A549 (cell line): ENCODE measurements around the gene ARMH2. TPM values are rescaled to one million over a fixed set of nuclear protein-coding genes. Genes with fewer than 3 reads are reported as not detected.

Experiments
- ATAC-seq, 2 experiments: fragments of 200-7000 bp in 1 of 2; fragments of >200 bp in 1 of 2; cut with Nextera tagmentation in 1 of 2; cut with Tn5 transposase in 1 of 2; 3 replicates each; pipeline versions ENCODE4 v1.8.0 to v1.9.1; 2018 to 2020; ENCODE audit warnings: mild to moderate bottlenecking in 1 of 2, moderate library complexity in 1 of 2
- CTCF ChIA-PET: fragments of 300-600 bp; sonication (Branson Sonifier 250); formaldehyde crosslinking; extraction: SDS; loops from one replicate; lab custom pipeline; 2021; ENCODE audit warnings: antibody characterized with exemption, inconsistent platforms; lab: Yijun Ruan, JAX
- POLR2A ChIA-PET: fragments of 350-600 bp; formaldehyde crosslinking; extraction: SDS; loops from one replicate; lab custom pipeline; 2021; ENCODE audit warnings: antibody characterized with exemption, inconsistent platforms; lab: Yijun Ruan, JAX
- DNase-seq, 2 experiments: peaks; one replicate each; pipeline versions ENCODE4 v3.0.0 to v3.0.0-alpha.2; 2011 to 2016; ENCODE audit warnings: low read depth in 1 of 2, low spot score in 1 of 2
- FAIRE-seq: peaks from 2 replicates; lab custom pipeline; 2011; peaks lifted over from hg19 to GRCh38; lab: Jason Lieb, UNC
- H3K27ac ChIP-seq, 2 experiments: fragments of >200 bp; sonication (Bioruptor Twin); formaldehyde crosslinking; 3 replicates each; pipeline ENCODE4 v1.5.1; 2016 to 2017
- H3K4me1 ChIP-seq: fragments of >200 bp; sonication (Bioruptor Twin); formaldehyde crosslinking; 3 replicates; pipeline ENCODE4 v1.6.1; 2016
- H3K4me2 ChIP-seq: fragments of >200 bp; sonication (Bioruptor Twin); formaldehyde crosslinking; 3 replicates; pipeline ENCODE4 v1.6.1; 2016
- H3K4me3 ChIP-seq: fragments of >200 bp; sonication (Bioruptor Twin); formaldehyde crosslinking; 3 replicates; pipeline ENCODE4 v1.5.1; 2016
- H3K9me3 ChIP-seq: fragments of >200 bp; sonication (Bioruptor Twin); formaldehyde crosslinking; 3 replicates; pipeline ENCODE4 v1.6.1; 2016
- CBX8 ChIP-seq: fragments of 200-600 bp; sonication (generic); IDR thresholded peaks from 2 replicates; pipeline ENCODE4 v1.6.1; 2016
- FOSL2 ChIP-seq, 2 experiments: fragments of 450-650 bp in 1 of 2; fragments of >200 bp in 1 of 2; sonication (Bioruptor Twin) in 1 of 2; formaldehyde crosslinking; IDR thresholded peaks; 2 replicates each; pipeline versions ENCODE4 v1.5.0 to v1.6.1; 2016 to 2020; ENCODE audit warnings: mild to moderate bottlenecking in 1 of 2, moderate library complexity in 1 of 2
- FOXS1 ChIP-seq: fragments of 250-450 bp; sonication (Bioruptor Pico); IDR thresholded peaks from 2 replicates; pipeline ENCODE4 v1.5.0; 2020; ENCODE audit warnings: mild to moderate bottlenecking, moderate library complexity
- HOXA7 ChIP-seq: fragments of 250-450 bp; sonication (Bioruptor Pico); IDR thresholded peaks from 2 replicates; pipeline ENCODE4 v1.5.0; 2020; ENCODE audit warnings: mild to moderate bottlenecking, moderate library complexity
- HOXB5 ChIP-seq: fragments of 250-450 bp; sonication (Bioruptor Pico); IDR thresholded peaks from 2 replicates; pipeline ENCODE4 v1.5.0; 2020; ENCODE audit warnings: mild to moderate bottlenecking, moderate library complexity
- JUN ChIP-seq, 2 experiments: fragments of >200 bp; sonication (Bioruptor Twin); formaldehyde crosslinking; IDR thresholded peaks; 2 replicates in 1 of 2; 3 replicates in 1 of 2; pipeline ENCODE4 v1.6.1; 2016 to 2017
- KDM5A ChIP-seq: fragments of 200-600 bp; sonication (generic); IDR thresholded peaks from 2 replicates; pipeline ENCODE4 v1.6.1; 2016; ENCODE audit warnings: antibody characterized with exemption, mild to moderate bottlenecking
- MAZ ChIP-seq: fragments of 150-350 bp; IDR thresholded peaks from 2 replicates; pipeline ENCODE4 v1.6.1; 2014; ENCODE audit warnings: antibody characterized with exemption, low read depth, low read length, borderline replicate concordance
- NFE2L2 ChIP-seq: fragments of 150-350 bp; conservative IDR thresholded peaks from 2 replicates; pipeline ENCODE4 v1.6.1; 2014; ENCODE audit warnings: low read length
- PHF8 ChIP-seq: fragments of 200-600 bp; sonication (generic); IDR thresholded peaks from 2 replicates; pipeline ENCODE4 v1.6.1; 2016; ENCODE audit warnings: low read depth, mild to moderate bottlenecking, antibody characterized with exemption, moderate library complexity, borderline replicate concordance
- POLR2A ChIP-seq: IDR thresholded peaks from 2 replicates; pipeline ENCODE4 v1.6.1; 2012; ENCODE audit warnings: mild to moderate bottlenecking, low read length
- RFX5 ChIP-seq: fragments of 450-650 bp; IDR thresholded peaks from 2 replicates; pipeline ENCODE4 v1.7.1; 2014; ENCODE audit warnings: antibody characterized with exemption, mild to moderate bottlenecking, moderate library complexity
- SREBF2 ChIP-seq: fragments of 450-650 bp; IDR thresholded peaks from 2 replicates; pipeline ENCODE4 v1.6.1; 2014; ENCODE audit warnings: mild to moderate bottlenecking, moderate library complexity
- TP53 ChIP-seq: fragments of 250-450 bp; sonication (Bioruptor Pico); IDR thresholded peaks from 2 replicates; pipeline ENCODE4 v1.5.0; 2021; ENCODE audit warnings: mild to moderate bottlenecking, moderate library complexity
- WGBS: methylation state at CpG from one replicate; pipeline ENCODE4 v1.1.6; 2017; ENCODE audit errors: missing lambda C conversion rate; 5-methylcytosine and 5-hydroxymethylcytosine counted together
- polyA plus RNA-seq, 4 experiments: library from polyadenylated mRNA; depleted of rRNA in 3 of 4; stranded (reverse); fragments of >200 nt; fragmentation: RNase III in 1 of 4; extraction: RNeasy Plus Mini Kit Qiagen cat#74134 plus additional on column Dnase treatment in 1 of 4; gene quantifications; 2 replicates in 3 of 4; 3 replicates in 1 of 4; pipeline ENCODE4 v1.2.3, GENCODE V29; 2011 to 2017
- TF ChIP-seq, protein P1 (sequence below): fragments of >200 bp; sonication (Bioruptor Twin); formaldehyde crosslinking; IDR thresholded peaks from 3 replicates; pipeline ENCODE4 v1.6.1; 2016
- TF ChIP-seq, protein P2 (sequence below): IDR thresholded peaks from 2 replicates; pipeline ENCODE4 v1.6.1; 2012
- TF ChIP-seq, protein P3 (sequence below): fragments of >200 bp; sonication (Bioruptor Twin); formaldehyde crosslinking; IDR thresholded peaks from 3 replicates; pipeline ENCODE4 v1.5.1; 2016

The ARMH2 gene
- polyA plus RNA-seq, 2 of the 4 experiments (the other 2 are of a cell fraction), result not detected

DNA sequence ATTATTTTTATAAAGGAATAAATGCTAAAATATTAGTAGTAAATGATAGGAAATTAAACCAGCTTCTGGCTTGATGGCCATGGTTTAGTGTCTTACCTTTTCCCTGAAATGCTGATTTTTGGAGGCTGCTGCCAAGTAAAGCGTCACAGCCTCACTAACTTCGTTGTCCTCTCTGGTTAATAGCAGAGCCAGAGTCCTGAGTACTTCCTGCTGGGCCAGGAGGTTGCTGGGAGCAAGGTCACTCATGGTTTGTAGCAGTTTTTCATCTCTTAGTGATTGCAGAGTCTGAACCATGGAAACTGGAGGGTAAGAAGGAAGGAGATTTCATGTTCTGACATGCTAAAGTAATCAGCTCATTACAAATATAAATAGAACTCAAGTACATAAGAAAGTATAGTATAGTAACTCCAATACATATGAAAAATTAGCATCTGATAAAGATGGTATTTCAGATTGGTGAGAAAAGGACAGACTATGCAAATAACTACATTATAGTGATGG lies 26.5 kb upstream of the ARMH2 start:
- FAIRE-seq (no peak), DNase-seq (no peak), ATAC-seq (no peak)
- TF ChIP-seq POLR2A, result no peak
- no peak for TF ChIP-seq FOSL2 (IDR thresholded peaks at IDR 0.05)
- no peak for TF ChIP-seq FOSL2 (CRISPR knock-in tag; IDR thresholded peaks at IDR 0.05)
- TF ChIP-seq PHF8, result no peak
- TF ChIP-seq HOXA7 (CRISPR knock-in tag), result no peak
- TF ChIP-seq, protein P1, sequence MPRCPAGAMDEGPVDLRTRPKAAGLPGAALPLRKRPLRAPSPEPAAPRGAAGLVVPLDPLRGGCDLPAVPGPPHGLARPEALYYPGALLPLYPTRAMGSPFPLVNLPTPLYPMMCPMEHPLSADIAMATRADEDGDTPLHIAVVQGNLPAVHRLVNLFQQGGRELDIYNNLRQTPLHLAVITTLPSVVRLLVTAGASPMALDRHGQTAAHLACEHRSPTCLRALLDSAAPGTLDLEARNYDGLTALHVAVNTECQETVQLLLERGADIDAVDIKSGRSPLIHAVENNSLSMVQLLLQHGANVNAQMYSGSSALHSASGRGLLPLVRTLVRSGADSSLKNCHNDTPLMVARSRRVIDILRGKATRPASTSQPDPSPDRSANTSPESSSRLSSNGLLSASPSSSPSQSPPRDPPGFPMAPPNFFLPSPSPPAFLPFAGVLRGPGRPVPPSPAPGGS, result no peak
- no peak for TF ChIP-seq HOXB5 (CRISPR knock-in tag)
- no peak for TF ChIP-seq MAZ
- TF ChIP-seq KDM5A, result no peak
- no peak for TF ChIP-seq FOXS1 (CRISPR knock-in tag)
- peaks cover 3% of the 10 kb centered on the region; the same call in 2 of the 3 replicates for H3K4me1 ChIP-seq
- no peak overlapping the region for H3K27ac ChIP-seq
- no peak overlapping the region for H3K4me3 ChIP-seq
- no peak overlapping the region for H3K4me2 ChIP-seq
- no peaks in the 10 kb centered on the region for H3K9me3 ChIP-seq
- CTCF ChIA-PET, result interaction anchor here (2.1 kb wide), 1 partner anchor 27 kb away, joined by 6 read pairs; the partner anchor contains the start of gene ARMH2
- POLR2A ChIA-PET, result no interaction called here
- WGBS, result 75% methylated on average over 2 of the region's 2 CpGs

DNA sequence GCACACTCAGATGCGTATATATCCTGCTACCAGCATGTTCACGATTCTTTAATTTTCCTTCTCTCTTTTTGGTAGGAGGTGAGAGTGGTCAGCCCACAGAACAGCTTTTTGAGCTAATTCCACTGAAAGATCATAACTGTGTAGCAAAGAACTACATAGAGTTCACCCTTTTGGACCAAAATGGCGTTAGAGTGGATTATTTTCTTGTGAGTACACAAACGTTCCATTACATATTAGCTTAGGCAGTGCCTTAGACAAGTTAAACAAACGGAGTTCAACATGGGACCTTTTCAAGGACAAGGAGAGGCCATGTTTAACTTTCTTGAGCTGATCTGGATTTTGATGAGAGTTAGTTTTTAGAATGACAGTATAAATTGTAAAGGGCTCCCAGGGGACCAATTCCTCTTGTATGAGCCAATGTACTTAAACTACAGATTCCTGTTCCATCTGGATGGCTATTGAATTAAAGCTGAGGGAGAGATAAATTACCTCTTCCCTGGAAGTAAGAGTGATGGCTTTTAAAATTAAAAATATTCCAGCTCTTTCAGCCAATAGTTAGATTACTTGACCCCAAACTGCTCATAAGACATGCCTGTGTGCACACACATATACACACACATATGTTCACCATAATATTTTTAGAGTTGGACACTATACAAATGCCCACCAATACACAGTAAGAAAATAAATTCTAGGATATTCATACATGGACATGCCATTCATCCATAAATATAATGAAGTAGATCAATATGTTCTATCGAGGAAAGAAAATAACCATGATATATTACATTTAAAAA lies 25.6 kb upstream of the ARMH2 start:
- ATAC-seq (no peak), DNase-seq (no peak), FAIRE-seq (no peak)
- TF ChIP-seq SREBF2, result no peak
- Histone ChIP-seq H3K4me3 (no peak overlapping the region), H3K9me3 (no peaks in the 10 kb centered on the region), H3K27ac (no peak overlapping the region), H3K4me2 (no peak overlapping the region), H3K4me1 (peaks cover 3% of the 10 kb centered on the region; the same call in 2 of the 3 replicates)
- POLR2A ChIA-PET, result no interaction called here
- WGBS, result 56% methylated on average over 6 of the region's 6 CpGs
- CTCF ChIA-PET, result interaction anchor here (2.1 kb wide), 1 partner anchor 26 kb away, joined by 6 read pairs; the partner anchor contains the start of gene ARMH2

DNA sequence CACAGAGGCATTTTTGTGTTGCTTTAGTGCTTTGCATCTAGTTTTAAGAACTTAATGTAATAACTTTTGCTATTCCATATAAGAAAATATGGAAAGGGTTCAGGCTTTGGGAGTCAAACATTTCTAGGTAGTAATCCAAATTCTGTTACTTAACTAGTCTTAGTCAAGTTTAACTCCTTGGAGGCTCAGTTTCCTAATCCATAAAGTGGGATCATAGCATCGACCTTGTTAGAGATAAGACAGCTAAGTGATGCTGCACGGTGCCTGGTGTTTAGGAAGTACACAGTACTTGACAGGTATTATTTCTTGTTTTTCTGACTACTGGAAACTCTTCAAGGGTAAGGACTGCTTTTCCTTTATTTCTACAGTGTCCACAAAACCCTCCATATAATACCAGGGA lies 24.5 kb upstream of the ARMH2 start:
- CTCF ChIA-PET, result interaction anchor here (2.1 kb wide), 1 partner anchor 25 kb away, joined by 6 read pairs; the partner anchor contains the start of gene ARMH2

More for the DNA sequence above, 24.5 kb upstream of the ARMH2 start:
- no peak overlapping the region for H3K27ac ChIP-seq
- POLR2A ChIA-PET, result no interaction called here
- no peak overlapping the region for H3K4me3 ChIP-seq
- DNase-seq (no peak), FAIRE-seq (no peak), ATAC-seq (no peak)
- TF ChIP-seq, protein P2, sequence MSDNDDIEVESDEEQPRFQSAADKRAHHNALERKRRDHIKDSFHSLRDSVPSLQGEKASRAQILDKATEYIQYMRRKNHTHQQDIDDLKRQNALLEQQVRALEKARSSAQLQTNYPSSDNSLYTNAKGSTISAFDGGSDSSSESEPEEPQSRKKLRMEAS, result no peak
- no peak for TF ChIP-seq HOXB5 (CRISPR knock-in tag)
- no peak for TF ChIP-seq RFX5
- no peak for TF ChIP-seq NFE2L2
- TF ChIP-seq CBX8, result no peak
- TF ChIP-seq, protein P3, sequence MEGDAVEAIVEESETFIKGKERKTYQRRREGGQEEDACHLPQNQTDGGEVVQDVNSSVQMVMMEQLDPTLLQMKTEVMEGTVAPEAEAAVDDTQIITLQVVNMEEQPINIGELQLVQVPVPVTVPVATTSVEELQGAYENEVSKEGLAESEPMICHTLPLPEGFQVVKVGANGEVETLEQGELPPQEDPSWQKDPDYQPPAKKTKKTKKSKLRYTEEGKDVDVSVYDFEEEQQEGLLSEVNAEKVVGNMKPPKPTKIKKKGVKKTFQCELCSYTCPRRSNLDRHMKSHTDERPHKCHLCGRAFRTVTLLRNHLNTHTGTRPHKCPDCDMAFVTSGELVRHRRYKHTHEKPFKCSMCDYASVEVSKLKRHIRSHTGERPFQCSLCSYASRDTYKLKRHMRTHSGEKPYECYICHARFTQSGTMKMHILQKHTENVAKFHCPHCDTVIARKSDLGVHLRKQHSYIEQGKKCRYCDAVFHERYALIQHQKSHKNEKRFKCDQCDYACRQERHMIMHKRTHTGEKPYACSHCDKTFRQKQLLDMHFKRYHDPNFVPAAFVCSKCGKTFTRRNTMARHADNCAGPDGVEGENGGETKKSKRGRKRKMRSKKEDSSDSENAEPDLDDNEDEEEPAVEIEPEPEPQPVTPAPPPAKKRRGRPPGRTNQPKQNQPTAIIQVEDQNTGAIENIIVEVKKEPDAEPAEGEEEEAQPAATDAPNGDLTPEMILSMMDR, result no peak
- TF ChIP-seq TP53, result no peak
- TF ChIP-seq PHF8, result no peak
- no peak for TF ChIP-seq JUN (IDR thresholded peaks at IDR 0.05)
- WGBS, result 73% methylated on average over 2 of the region's 2 CpGs
- H3K4me1 ChIP-seq, result peaks cover 3% of the 10 kb centered on the region; the same call in 2 of the 3 replicates
- no peaks in the 10 kb centered on the region for H3K9me3 ChIP-seq
- no peak overlapping the region for H3K4me2 ChIP-seq
